SK-N-SH treated with all-trans-retinoic acid at 6 μM for 48 hours (cell line): Measurements from ENCODE around the gene C5AR2.
A peak's percentile ranks its signal among the peaks of the same experiment; 100 is the strongest.
"Not testable (repeated sequence)": the region's sequence is repeated elsewhere in the genome, so short reads cannot be mapped to it uniquely, and the experiment has no call there.

Experiments used
- ATAC-seq: fragments of 200-7000 bp; cut with Tn5 transposase; 3 replicates; pipeline ENCODE4 v1.9.1; 2020; ENCODE audit warnings: mild to moderate bottlenecking, moderate library complexity
- BACH2 ChIP-seq: fragments of 250-450 bp; sonication (Bioruptor Pico); IDR thresholded peaks from 2 replicates; pipeline ENCODE4 v1.9.0; 2021; ENCODE audit warnings: mild to moderate bottlenecking, borderline replicate concordance
- CREB5 ChIP-seq: fragments of 250-450 bp; sonication (Bioruptor Pico); IDR thresholded peaks from 2 replicates; pipeline ENCODE4 v1.5.1; 2020; ENCODE audit warnings: low read depth, mild to moderate bottlenecking, moderate library complexity
- CSRNP3 ChIP-seq: fragments of 250-450 bp; sonication (Bioruptor Pico); IDR thresholded peaks from 2 replicates; pipeline ENCODE4 v1.5.1; 2021; ENCODE audit warnings: mild to moderate bottlenecking, moderate library complexity
- ESRRG ChIP-seq: fragments of 250-450 bp; sonication (Bioruptor Pico); IDR thresholded peaks from 2 replicates; pipeline ENCODE4 v1.6.1; 2021; ENCODE audit warnings: mild to moderate bottlenecking
- GLIS3 ChIP-seq: fragments of 250-450 bp; sonication (Bioruptor Pico); IDR thresholded peaks from 2 replicates; pipeline ENCODE4 v1.5.0; 2020; ENCODE audit warnings: mild to moderate bottlenecking, moderate library complexity
- ISL1 ChIP-seq: fragments of 250-450 bp; sonication (Bioruptor Pico); IDR thresholded peaks from 2 replicates; pipeline ENCODE4 v2.1.2; 2022; ENCODE audit warnings: mild to moderate bottlenecking, moderate library complexity
- OSR1 ChIP-seq: fragments of 250-450 bp; sonication (Bioruptor Pico); IDR thresholded peaks from 2 replicates; pipeline ENCODE4 v1.8.0; 2022; ENCODE audit warnings: moderate library complexity, mild to moderate bottlenecking, inconsistent platforms
- POU6F1 ChIP-seq: fragments of 250-450 bp; sonication (Bioruptor Pico); IDR thresholded peaks from 2 replicates; pipeline ENCODE4 v1.8.0; 2021; ENCODE audit warnings: low read depth, mild to moderate bottlenecking, moderate library complexity, borderline replicate concordance
- PPARA ChIP-seq: fragments of 250-450 bp; sonication (Bioruptor Pico); IDR thresholded peaks from 2 replicates; pipeline ENCODE4 v1.5.0; 2020; ENCODE audit warnings: mild to moderate bottlenecking, borderline replicate concordance
- RARB ChIP-seq: fragments of 250-450 bp; sonication (Bioruptor Pico); IDR thresholded peaks from 2 replicates; pipeline ENCODE4 v1.8.0; 2021; ENCODE audit warnings: mild to moderate bottlenecking, moderate library complexity
- SNAI2 ChIP-seq: fragments of 250-450 bp; sonication (Bioruptor Pico); IDR thresholded peaks from 2 replicates; pipeline ENCODE4 v1.5.0; 2020; ENCODE audit warnings: mild to moderate bottlenecking, moderate library complexity
- TCF4 ChIP-seq: fragments of 250-450 bp; sonication (Bioruptor Pico); IDR thresholded peaks from 2 replicates; pipeline ENCODE4 v1.8.0; 2021; ENCODE audit warnings: mild to moderate bottlenecking, moderate library complexity, borderline replicate concordance
- TOX ChIP-seq: fragments of 250-450 bp; sonication (Bioruptor Pico); IDR thresholded peaks from 2 replicates; pipeline ENCODE4 v1.8.0; 2021; ENCODE audit warnings: mild to moderate bottlenecking, moderate library complexity, borderline replicate concordance
- TSHZ2 ChIP-seq: fragments of 250-450 bp; sonication (Bioruptor Pico); IDR thresholded peaks from 2 replicates; pipeline ENCODE4 v1.5.0; 2020; ENCODE audit warnings: mild to moderate bottlenecking, moderate library complexity
- ZC3H10 ChIP-seq: fragments of 250-450 bp; sonication (Bioruptor Pico); IDR thresholded peaks from 2 replicates; pipeline ENCODE4 v1.5.1; 2021; ENCODE audit warnings: mild to moderate bottlenecking, moderate library complexity
- ZFP30 ChIP-seq: fragments of 450-650 bp; formaldehyde crosslinking; IDR thresholded peaks from 2 replicates; pipeline ENCODE4 v1.5.0; 2022; ENCODE audit warnings: mild to moderate bottlenecking, moderate library complexity
- ZNF565 ChIP-seq: fragments of 450-650 bp; formaldehyde crosslinking; conservative IDR thresholded peaks from 2 replicates; pipeline ENCODE4 v1.5.0; 2020; ENCODE audit warnings: low read depth, mild to moderate bottlenecking, moderate library complexity
- ZNF70 ChIP-seq: fragments of 450-650 bp; formaldehyde crosslinking; IDR thresholded peaks from 2 replicates; pipeline ENCODE4 v1.5.0; 2020; ENCODE audit warnings: mild to moderate bottlenecking, moderate library complexity
- ZNF8 ChIP-seq: fragments of 450-650 bp; formaldehyde crosslinking; IDR thresholded peaks from 2 replicates; pipeline ENCODE4 v1.5.0; 2020; ENCODE audit warnings: mild to moderate bottlenecking, moderate library complexity

C5AR2 gene

GRCh38 chr19:47358936-47359335, 27.0 kb downstream of the C5AR2 start:
- no peak for ATAC-seq
- TF ChIP-seq CREB5 (CRISPR knock-in tag) (no peak), SNAI2 (CRISPR knock-in tag) (no peak), TSHZ2 (CRISPR knock-in tag) (no peak), ZC3H10 (CRISPR knock-in tag) (no peak)

- ATAC-seq, result no peak
- TF ChIP-seq BACH2, result no peak
- TF ChIP-seq TOX (CRISPR knock-in tag), result no peak
Observed at GRCh38 chr19:47362321-47362720, 30.3 kb downstream of the C5AR2 start.

- ATAC-seq, result peak; percentile 77
- no peak for TF ChIP-seq PPARA (CRISPR knock-in tag)
- no peak for TF ChIP-seq ZFP30
- no peak for TF ChIP-seq ESRRG (CRISPR knock-in tag)
- TF ChIP-seq, all 23 proteins: peak for 0
Observed at GRCh38 chr19:47363758-47364531, 32.0 kb downstream of the C5AR2 start.

GRCh38 chr19:47365455-47365854, 33.5 kb downstream of the C5AR2 start:
- not testable (repeated sequence) for ATAC-seq

- no peak for TF ChIP-seq POU6F1 (CRISPR knock-in tag)
- no peak for TF ChIP-seq ESRRG (CRISPR knock-in tag)
- no peak for TF ChIP-seq TCF4 (CRISPR knock-in tag)
- no peak for TF ChIP-seq CREB5 (CRISPR knock-in tag)
- TF ChIP-seq RARB (CRISPR knock-in tag), result no peak
- TF ChIP-seq BACH2, result no peak
- TF ChIP-seq PPARA (CRISPR knock-in tag), result no peak
- no peak for TF ChIP-seq TSHZ2 (CRISPR knock-in tag)
- TF ChIP-seq ZNF8 (CRISPR knock-in tag), result no peak
- TF ChIP-seq ZNF70 (CRISPR knock-in tag), result no peak
- TF ChIP-seq ISL1 (CRISPR knock-in tag), result no peak
- TF ChIP-seq OSR1 (CRISPR knock-in tag), result no peak
- no peak for TF ChIP-seq ZNF565
- no peak for TF ChIP-seq GLIS3 (CRISPR knock-in tag)
- TF ChIP-seq SNAI2 (CRISPR knock-in tag), result no peak
- TF ChIP-seq CSRNP3 (CRISPR knock-in tag), result no peak
- no peak for TF ChIP-seq TOX (CRISPR knock-in tag)
- TF ChIP-seq ZC3H10 (CRISPR knock-in tag), result no peak
- TF ChIP-seq, all 23 proteins: peak for 0
- no peak for ATAC-seq
Observed at GRCh38 chr19:47370045-47370611, 38.2 kb downstream of the C5AR2 start.
